Lower leg skin (tissue), 3 donors: Measurements from ENCODE around the gene PITPNC1.

Source experiments
- CTCF ChIP-seq, 3 donors: fragments of 450-650 bp; IDR thresholded peaks; one replicate each; pipeline ENCODE4 v1.5.1; 2016; ENCODE audit warnings: antibody characterized with exemption in 3 of 3, mild to moderate bottlenecking in 3 of 3, moderate library complexity in 2 of 3
- POLR2A ChIP-seq, 2 donors: fragments of 450-650 bp; IDR thresholded peaks; one replicate each; pipeline ENCODE4 v1.6.1; 2016 to 2017; ENCODE audit warnings: antibody characterized with exemption in 2 of 2, mild to moderate bottlenecking in 1 of 2, moderate library complexity in 1 of 2

GRCh38 chr17:67679721-67680120, 302.6 kb downstream of the PITPNC1 start:
- TF ChIP-seq CTCF (IDR thresholded peaks at IDR 0.05): no peak
- no peak for TF ChIP-seq POLR2A (IDR thresholded peaks at IDR 0.05)
